Endothelial cell of umbilical vein (primary cell): ENCODE measurements around the gene CDK6. TPM values are rescaled to one million over a fixed set of nuclear protein-coding genes. Genes with fewer than 3 reads are reported as not detected.

Experiments
- BruUV-seq: library from RNA; stranded (reverse); fragments of 400-500 nt; replicated peaks from 2 replicates; lab custom pipeline; 2021; lab: Mats Ljungman, UMichigan
- CTCF ChIA-PET: fragments of 300-600, 350-600 bp; sonication (Branson Sonifier 250); formaldehyde crosslinking; loops from one replicate; lab custom pipeline; 2021; ENCODE audit warnings: antibody characterized with exemption, inconsistent platforms; lab: Charles Lee
- POLR2A ChIA-PET: fragments of 300-600, 350-600 bp; sonication (Branson Sonifier 250); formaldehyde crosslinking; loops from one replicate; lab custom pipeline; 2021; ENCODE audit warnings: antibody characterized with exemption, inconsistent platforms; lab: Charles Lee
- DNase-seq: peaks from one replicate; pipeline ENCODE4 v3.0.0-alpha.2; 2011; ENCODE audit warnings: low read depth, low spot score
- FAIRE-seq: peaks from 2 replicates; lab custom pipeline; 2011; peaks lifted over from hg19 to GRCh38; lab: Jason Lieb, UNC
- H2AFZ ChIP-seq: 2 replicates; pipeline ENCODE4 v1.6.0; 2012; ENCODE audit warnings: low read depth, low read length, control low read depth, inconsistent platforms
- H3K27ac ChIP-seq: 2 replicates; pipeline ENCODE4 v1.5.1; 2011; ENCODE audit warnings: low read depth, mild to moderate bottlenecking, control low read depth, low read length, moderate library complexity; ENCODE audit not compliant: insufficient read depth
- H3K27me3 ChIP-seq, 2 experiments: 2 replicates each; pipeline versions ENCODE4 v1.6.0 to v1.6.1; 2011; ENCODE audit warnings: low read length in 2 of 2, mixed read lengths in 1 of 2; ENCODE audit not compliant: control insufficient read depth in 2 of 2, insufficient read depth in 2 of 2
- H3K36me3 ChIP-seq, 2 experiments: 2 replicates in 1 of 2; 3 replicates in 1 of 2; pipeline ENCODE4 v1.5.1; 2011; ENCODE audit warnings: low read length in 2 of 2, mild to moderate bottlenecking in 1 of 2, moderate library complexity in 1 of 2; ENCODE audit not compliant: control insufficient read depth in 2 of 2, insufficient read depth in 2 of 2; ENCODE audit errors: extremely low read depth in 1 of 2
- H3K4me1 ChIP-seq: 3 replicates; pipeline ENCODE4 v1.5.1; 2011; ENCODE audit warnings: mild to moderate bottlenecking, low read length; ENCODE audit not compliant: control insufficient read depth, insufficient read depth; ENCODE audit errors: extremely low read depth
- H3K4me2 ChIP-seq: 2 replicates; pipeline ENCODE4 v1.6.1; 2011; ENCODE audit warnings: low read length, control low read depth, mixed read lengths; ENCODE audit not compliant: insufficient read depth
- H3K4me3 ChIP-seq, 3 experiments: fragments of 200-600 bp in 1 of 3; sonication (generic), shearing (Covaris generic) in 1 of 3; replicated peaks in 1 of 3; 2 replicates each; pipeline ENCODE4 v1.5.1; 2011 to 2016; ENCODE audit warnings: control low read depth in 3 of 3, low read length in 3 of 3, mild to moderate bottlenecking in 2 of 3, inconsistent platforms in 1 of 3, low read depth in 1 of 3, moderate library complexity in 1 of 3; ENCODE audit not compliant: insufficient read depth in 1 of 3
- H3K79me2 ChIP-seq: 2 replicates; pipeline ENCODE4 v1.6.0; 2012; ENCODE audit warnings: low read length, inconsistent platforms; ENCODE audit not compliant: control insufficient read depth, insufficient read depth
- H3K9ac ChIP-seq: replicated peaks from 2 replicates; pipeline ENCODE3; 2011; ENCODE audit warnings: low read length, control low read depth; ENCODE audit not compliant: insufficient read depth; ENCODE audit errors: extremely low read depth
- H3K9me1 ChIP-seq: replicated peaks from 3 replicates; pipeline ENCODE4 v1.6.0; 2011; ENCODE audit warnings: mild to moderate bottlenecking, low read length; ENCODE audit not compliant: control insufficient read depth, insufficient read depth; ENCODE audit errors: extremely low read depth
- H3K9me3 ChIP-seq: replicated peaks from 2 replicates; pipeline ENCODE4 v1.5.1; 2012; ENCODE audit warnings: low read length, inconsistent platforms; ENCODE audit not compliant: control insufficient read depth, insufficient read depth
- H4K20me1 ChIP-seq: replicated peaks from 2 replicates; pipeline ENCODE3; 2011; ENCODE audit warnings: mild to moderate bottlenecking, low read length; ENCODE audit not compliant: control insufficient read depth, insufficient read depth; ENCODE audit errors: extremely low read depth
- CTCF ChIP-seq, 2 donors: IDR thresholded peaks; 1 replicate in 1 of 2; 2 replicates in 1 of 2; pipeline ENCODE4 v1.5.1; 2011; ENCODE audit warnings: low read length in 2 of 2, mild to moderate bottlenecking in 2 of 2, moderate library complexity in 2 of 2, control low read depth in 1 of 2, inconsistent platforms in 1 of 2, low read depth in 1 of 2; ENCODE audit not compliant: insufficient read depth in 1 of 2; ENCODE audit errors: extremely low read depth in 1 of 2
- EZH2 ChIP-seq: IDR thresholded peaks from 2 replicates; pipeline ENCODE4 v1.6.1; 2012; ENCODE audit warnings: borderline replicate concordance, low read depth, mild to moderate bottlenecking, moderate library complexity, low read length, inconsistent platforms; ENCODE audit not compliant: severe bottlenecking
- FOS ChIP-seq: IDR thresholded peaks from 2 replicates; pipeline ENCODE4 v1.6.1; 2011; ENCODE audit warnings: mild to moderate bottlenecking, low read length, moderate library complexity, borderline replicate concordance; ENCODE audit not compliant: insufficient read depth
- GATA2 ChIP-seq: IDR thresholded peaks from 2 replicates; pipeline ENCODE4 v1.7.0; 2011; ENCODE audit warnings: low read depth, mild to moderate bottlenecking, moderate library complexity, mixed read lengths, low read length; ENCODE audit not compliant: insufficient read length, insufficient read depth
- JUN ChIP-seq: IDR thresholded peaks from 2 replicates; pipeline ENCODE4 v1.6.1; 2011; ENCODE audit warnings: borderline replicate concordance, low read depth; ENCODE audit not compliant: insufficient read length, insufficient read depth
- MAX ChIP-seq: IDR thresholded peaks from 2 replicates; pipeline ENCODE4 v1.6.1; 2011; ENCODE audit not compliant: insufficient read depth, insufficient read length
- MYC ChIP-seq: IDR thresholded peaks from one replicate; pipeline ENCODE4 v1.6.1; 2011; ENCODE audit warnings: mild to moderate bottlenecking, low read depth, low read length
- POLR2A ChIP-seq: IDR thresholded peaks from 2 replicates; pipeline ENCODE4 v1.6.1; 2012; ENCODE audit warnings: low read depth, mild to moderate bottlenecking, control low read depth, low read length
- POLR2AphosphoS5 ChIP-seq: IDR thresholded peaks from 2 replicates; pipeline ENCODE4 v1.6.1; 2012; ENCODE audit warnings: low read depth, mild to moderate bottlenecking, control low read depth, low read length, moderate library complexity; ENCODE audit not compliant: insufficient read depth
- dilution Hi-C: fragments of 300-500 bp; cut with MboI; formaldehyde crosslinking; loops from one replicate; pipeline ENCODE4 v1.15.0; 2019; ENCODE audit warnings: low sequenced_read_pairs; ENCODE audit not compliant: extremely low pct_ligation_motif_present
- intact Hi-C: fragments of 100-400 bp; cut with micrococcal nuclease; formaldehyde crosslinking; loops from one replicate; pipeline ENCODE4 v1.10.0; 2022
- polyA plus RNA-seq, 4 experiments: library from polyadenylated mRNA; depleted of rRNA in 3 of 4; stranded (reverse) in 3 of 4; unstranded in 1 of 4; fragments of >200 nt; gene quantifications; 2 replicates each; pipeline versions ENCODE4 v1.2.1 to v1.2.3, GENCODE V29; 2011 to 2012; ENCODE audit warnings: missing spikeins in 1 of 4
- total RNA-seq: library from RNA; stranded (reverse); gene quantifications from 2 replicates; pipeline ENCODE4 v1.2.3, GENCODE V29; 2021

Gene CDK6
- total and polyA plus RNA-seq, 2 donors (not counting 3 experiments of a cell fraction or from before 2014, with no cell fraction given): 6.0 to 28.2 TPM

GRCh38 chr7:92658671-92659070 lies 177.7 kb downstream of the CDK6 start:
- no peaks in the 10 kb centered on the region for H3K27me3 ChIP-seq
- DNase-seq (no peak), FAIRE-seq (no peak)
- no peaks in the 10 kb centered on the region for H4K20me1 ChIP-seq
- no TSS peak for BruUV-seq
- CTCF ChIA-PET: no interaction called here
- TF ChIP-seq JUN (no peak), EZH2 (no peak), MAX (no peak), POLR2A (no peak), MYC (no peak)
- H3K9me1 ChIP-seq: no peaks in the 10 kb centered on the region
- H3K9me3 ChIP-seq: no peaks in the 10 kb centered on the region
- no peak overlapping the region for H3K9ac ChIP-seq
- intact Hi-C loops: no loop called here
- dilution Hi-C loops: no loop called here
- POLR2A ChIA-PET: interaction anchor here (0.6 kb wide), 1 partner anchor 25 kb away, joined by 3 read pairs; no protein-coding TSS in a partner anchor
- H3K79me2 ChIP-seq: no peaks in the 10 kb centered on the region
- no peaks in the 10 kb centered on the region for H3K36me3 ChIP-seq
- H3K27ac ChIP-seq: no peak overlapping the region
- no peak overlapping the region for H3K4me2 ChIP-seq
- H3K4me3 ChIP-seq: no peak overlapping the region
- H2AFZ ChIP-seq: no peak overlapping the region
- no peaks in the 10 kb centered on the region for H3K4me1 ChIP-seq

- Histone ChIP-seq H3K27ac (no peak overlapping the region), H2AFZ (no peak overlapping the region), H3K9me3 (no peaks in the 10 kb centered on the region), H3K4me2 (no peak overlapping the region), H3K27me3 (no peaks in the 10 kb centered on the region), H3K4me3 (no peak overlapping the region), H3K36me3 (no peaks in the 10 kb centered on the region), H4K20me1 (no peaks in the 10 kb centered on the region), H3K4me1 (no peaks in the 10 kb centered on the region), H3K79me2 (no peaks in the 10 kb centered on the region), H3K9ac (no peak overlapping the region), H3K9me1 (no peaks in the 10 kb centered on the region)
- no TSS peak for BruUV-seq
- DNase-seq (no peak), FAIRE-seq (no peak)
- ChIA-PET CTCF (no interaction called here), POLR2A (no interaction called here)
- dilution Hi-C loops (no loop called here), intact Hi-C loops (no loop called here)
- TF ChIP-seq CTCF (IDR thresholded peaks at IDR 0.05; ENCODE audit: extremely low read depth in 1 of 2, insufficient read depth in 1 of 2, low read depth in 1 of 2, low read length in 2 of 2): no peak
- TF ChIP-seq FOS: no peak
- TF ChIP-seq POLR2A: no peak
- no peak for TF ChIP-seq MYC
- TF ChIP-seq POLR2AphosphoS5: no peak
- TF ChIP-seq GATA2: no peak
- no peak for TF ChIP-seq EZH2
- TF ChIP-seq JUN: no peak
- no peak for TF ChIP-seq MAX
These were observed 179.0 kb downstream of the CDK6 start for GRCh38 chr7:92657391-92657790.
